ENCODE data around the gene TMEM218. TPM values are rescaled to one million over a fixed set of nuclear protein-coding genes. Genes with fewer than 3 reads are reported as not detected.

Gene TMEM218
- total RNA-seq, 1 donor from 2014 or later = 30.4 TPM

DNA sequence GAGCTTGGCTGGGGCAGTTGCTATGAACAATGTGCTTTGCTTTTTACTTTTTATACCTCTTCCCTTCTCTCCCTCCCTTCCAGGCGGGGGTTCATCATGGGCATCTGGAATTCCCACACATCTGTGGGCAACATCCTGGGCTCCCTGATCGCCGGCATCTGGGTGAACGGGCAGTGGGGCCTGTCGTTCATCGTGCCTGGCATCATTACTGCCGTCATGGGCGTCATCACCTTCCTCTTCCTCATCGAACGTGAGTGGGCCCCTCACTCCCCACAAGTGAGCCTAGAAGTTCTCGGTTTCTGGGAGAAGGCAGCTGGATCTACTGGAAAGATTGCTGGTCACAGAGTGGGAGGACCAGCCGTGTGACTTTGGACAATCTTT lies 30.9 kb downstream of the TMEM218 start:
- no peak for DNase-seq (ENCODE audit: low read depth, low spot score)
- TF ChIP-seq, protein P1, sequence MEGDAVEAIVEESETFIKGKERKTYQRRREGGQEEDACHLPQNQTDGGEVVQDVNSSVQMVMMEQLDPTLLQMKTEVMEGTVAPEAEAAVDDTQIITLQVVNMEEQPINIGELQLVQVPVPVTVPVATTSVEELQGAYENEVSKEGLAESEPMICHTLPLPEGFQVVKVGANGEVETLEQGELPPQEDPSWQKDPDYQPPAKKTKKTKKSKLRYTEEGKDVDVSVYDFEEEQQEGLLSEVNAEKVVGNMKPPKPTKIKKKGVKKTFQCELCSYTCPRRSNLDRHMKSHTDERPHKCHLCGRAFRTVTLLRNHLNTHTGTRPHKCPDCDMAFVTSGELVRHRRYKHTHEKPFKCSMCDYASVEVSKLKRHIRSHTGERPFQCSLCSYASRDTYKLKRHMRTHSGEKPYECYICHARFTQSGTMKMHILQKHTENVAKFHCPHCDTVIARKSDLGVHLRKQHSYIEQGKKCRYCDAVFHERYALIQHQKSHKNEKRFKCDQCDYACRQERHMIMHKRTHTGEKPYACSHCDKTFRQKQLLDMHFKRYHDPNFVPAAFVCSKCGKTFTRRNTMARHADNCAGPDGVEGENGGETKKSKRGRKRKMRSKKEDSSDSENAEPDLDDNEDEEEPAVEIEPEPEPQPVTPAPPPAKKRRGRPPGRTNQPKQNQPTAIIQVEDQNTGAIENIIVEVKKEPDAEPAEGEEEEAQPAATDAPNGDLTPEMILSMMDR (conservative IDR thresholded peaks at IDR 0.05) = no peak
- Mint-ChIP-seq H3K27me3 (ENCODE audit: low read depth) (no peaks in the 10 kb centered on the region), H3K9me3 (no peaks in the 10 kb centered on the region), H3K36me3 (ENCODE audit: low read depth) (no peaks in the 10 kb centered on the region), H3K4me1 (peaks cover 11% of the 10 kb centered on the region), H3K27ac (ENCODE audit: unreplicated experiment) (no peak overlapping the region), H3K4me3 (no peak overlapping the region)

DNA sequence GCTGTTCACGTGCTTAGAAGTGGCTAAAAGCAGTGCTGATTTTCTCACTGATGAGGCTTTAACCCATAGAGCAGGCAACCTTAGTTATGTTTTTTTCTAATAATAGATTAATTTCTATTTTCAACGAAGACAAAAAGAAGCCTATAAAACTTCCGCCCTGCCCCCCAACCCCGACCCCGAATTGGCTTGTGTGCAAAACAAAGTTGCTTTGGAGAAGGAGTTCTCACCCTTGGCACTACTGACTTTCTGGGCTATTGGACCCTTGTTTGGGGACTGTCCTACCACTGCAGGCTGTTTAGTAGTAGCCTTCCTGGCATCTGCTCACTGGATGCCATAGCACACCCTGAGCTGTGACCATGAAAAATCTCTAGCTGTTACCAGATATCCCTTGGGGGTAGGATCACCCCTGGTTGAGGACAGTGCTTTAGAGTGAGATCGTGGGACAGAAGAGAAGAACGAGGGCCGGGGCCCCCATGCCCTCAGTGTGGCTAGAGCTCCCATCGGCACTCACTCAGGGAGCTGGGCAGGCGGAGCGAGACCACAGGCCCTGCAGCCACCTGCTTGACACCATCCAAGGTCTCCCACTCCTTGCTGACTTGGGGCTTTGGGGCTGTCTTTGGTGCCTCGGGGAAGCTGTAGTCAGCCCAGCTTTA lies 31.4 kb downstream of the TMEM218 start:
- DNase-seq (ENCODE audit: low read depth, low spot score) = no peak
- TF ChIP-seq, protein P1 (conservative IDR thresholded peaks at IDR 0.05) = no peak
- Mint-ChIP-seq H3K9me3 (no peaks in the 10 kb centered on the region), H3K4me3 (no peak overlapping the region), H3K27ac (ENCODE audit: unreplicated experiment) (no peak overlapping the region), H3K4me1 (peaks cover 11% of the 10 kb centered on the region), H3K27me3 (ENCODE audit: low read depth) (no peaks in the 10 kb centered on the region), H3K36me3 (ENCODE audit: low read depth) (no peaks in the 10 kb centered on the region)

DNA sequence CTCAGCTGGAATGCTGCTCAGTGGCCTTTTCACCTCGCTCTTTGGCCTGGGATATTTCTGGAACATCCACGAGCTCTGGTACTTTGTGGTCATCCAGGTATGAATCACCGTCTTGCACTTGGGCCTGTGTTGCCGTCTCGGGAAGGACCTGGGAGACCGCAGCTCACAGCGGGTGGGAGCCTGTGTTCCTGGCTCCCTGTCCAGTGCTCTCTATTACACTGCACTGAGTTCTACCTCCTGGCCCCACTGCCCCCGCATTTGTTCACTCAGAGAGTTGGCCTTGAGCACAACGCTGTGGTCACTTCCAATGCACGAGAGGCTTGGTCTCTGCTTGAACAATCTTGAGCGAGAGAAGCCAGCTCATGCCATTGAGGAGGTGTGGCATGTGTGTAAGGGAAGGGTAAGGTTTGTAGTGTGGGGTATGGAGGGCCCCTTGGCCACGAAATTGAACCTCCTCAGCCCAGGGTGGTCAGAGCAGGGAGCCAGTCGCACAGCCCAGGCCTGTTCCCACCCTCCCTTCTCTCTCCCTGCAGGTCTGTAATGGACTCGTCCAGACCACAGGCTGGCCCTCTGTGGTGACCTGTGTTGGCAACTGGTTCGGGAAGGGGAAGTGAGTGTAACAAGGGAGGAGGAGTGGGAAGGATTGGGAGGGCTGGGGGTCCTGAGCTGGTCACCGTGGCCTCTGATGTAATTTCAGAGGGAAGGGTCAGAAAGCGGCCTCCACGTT lies 32.1 kb downstream of the TMEM218 start:
- no peak overlapping the region for H3K27ac Mint-ChIP-seq (ENCODE audit: unreplicated experiment)

DNA sequence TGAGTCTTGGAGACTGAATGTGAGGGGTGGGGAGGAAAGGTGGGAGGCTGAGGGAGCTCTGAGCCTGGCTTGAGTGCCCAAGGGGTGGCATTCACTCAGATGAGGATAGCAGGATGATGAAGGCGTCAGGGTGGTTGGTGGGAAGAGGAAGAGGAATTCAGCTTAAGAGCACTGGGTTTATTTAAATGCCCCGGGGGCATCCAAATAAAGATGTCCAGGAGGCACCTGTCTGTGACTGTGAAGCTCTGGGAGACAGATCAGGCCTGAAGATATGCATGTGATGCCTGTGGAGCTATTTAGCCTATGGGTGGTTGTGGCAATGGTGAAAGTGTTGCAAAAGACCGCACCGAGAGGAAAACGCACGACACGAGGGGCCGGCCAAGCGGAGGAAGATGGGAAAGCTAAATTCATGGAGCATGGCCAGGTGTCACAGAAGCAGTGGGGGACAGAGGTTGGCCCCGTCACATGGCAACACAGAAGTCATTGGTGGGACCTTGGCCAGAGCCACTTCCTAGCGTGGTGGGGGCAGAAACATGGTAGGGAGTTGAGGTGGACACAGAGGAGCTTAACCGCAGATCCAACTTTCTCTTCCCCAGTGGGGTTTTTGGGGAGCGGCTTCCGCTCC lies 32.8 kb downstream of the TMEM218 start:
- DNase-seq (ENCODE audit: low read depth, low spot score) = no peak
- no peak overlapping the region for H3K27ac Mint-ChIP-seq (ENCODE audit: unreplicated experiment)
- peaks cover 11% of the 10 kb centered on the region for H3K4me1 Mint-ChIP-seq
- TF ChIP-seq, protein P1 (conservative IDR thresholded peaks at IDR 0.05) = no peak
- H3K27me3 Mint-ChIP-seq (ENCODE audit: low read depth) = no peaks in the 10 kb centered on the region
- H3K36me3 Mint-ChIP-seq (ENCODE audit: low read depth) = no peaks in the 10 kb centered on the region
- no peak overlapping the region for H3K4me3 Mint-ChIP-seq
- no peaks in the 10 kb centered on the region for H3K9me3 Mint-ChIP-seq

More for the DNA sequence above, 32.1 kb downstream of the TMEM218 start:
- TF ChIP-seq, protein P1 (conservative IDR thresholded peaks at IDR 0.05) = no peak
- Mint-ChIP-seq H3K36me3 (ENCODE audit: low read depth) (no peaks in the 10 kb centered on the region), H3K4me1 (peaks cover 11% of the 10 kb centered on the region), H3K9me3 (no peaks in the 10 kb centered on the region), H3K4me3 (no peak overlapping the region), H3K27me3 (ENCODE audit: low read depth) (no peaks in the 10 kb centered on the region)
- DNase-seq (ENCODE audit: low read depth, low spot score) = no peak

DNA sequence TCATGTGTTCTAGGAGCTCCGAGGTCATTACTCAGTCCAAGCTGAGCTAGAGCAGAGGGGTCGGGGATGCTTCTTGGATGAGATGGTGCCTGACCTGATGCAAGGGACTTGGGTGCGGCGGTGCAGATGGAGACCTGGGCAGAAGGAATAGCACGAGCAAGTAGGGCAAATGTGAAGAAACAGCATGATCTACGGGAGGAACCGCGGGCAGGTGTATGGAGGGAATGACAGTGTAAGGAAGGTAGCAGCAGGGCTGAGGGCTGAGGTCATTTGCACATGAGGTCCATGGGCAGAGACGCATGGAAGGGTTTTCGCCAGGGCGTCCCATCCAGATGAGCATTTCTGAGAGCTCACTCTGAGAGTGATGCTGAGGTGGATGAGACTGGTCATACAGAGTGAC lies 33.4 kb downstream of the TMEM218 start:
- TF ChIP-seq, protein P1 (conservative IDR thresholded peaks at IDR 0.05) = no peak
- no peak overlapping the region for H3K4me3 Mint-ChIP-seq
- peaks cover 6% of the 10 kb centered on the region for H3K4me1 Mint-ChIP-seq
- peak overlapping the region; percentile 6 for H3K27ac Mint-ChIP-seq (ENCODE audit: unreplicated experiment)
- no peaks in the 10 kb centered on the region for H3K9me3 Mint-ChIP-seq
- H3K36me3 Mint-ChIP-seq (ENCODE audit: low read depth) = no peaks in the 10 kb centered on the region
- DNase-seq (ENCODE audit: low read depth, low spot score) = no peak
- H3K27me3 Mint-ChIP-seq (ENCODE audit: low read depth) = no peaks in the 10 kb centered on the region

Measured in neural crest cell (in vitro differentiated cells).